Choroid plexus epithelial cell (primary cell): ENCODE measurements around the gene FMNL2.

Experiments
- DNase-seq: peaks from one replicate; pipeline ENCODE4 v3.0.0-alpha.2; 2010; ENCODE audit warnings: low read depth
- H3K4me3 ChIP-seq: 2 replicates; pipeline ENCODE4 v1.5.1; 2011; ENCODE audit warnings: low read depth, mild to moderate bottlenecking, control low read depth, low read length, moderate library complexity
- CTCF ChIP-seq: conservative IDR thresholded peaks from 2 replicates; pipeline ENCODE4 v1.5.1; 2011; ENCODE audit warnings: low read depth, mild to moderate bottlenecking, control low read depth, inconsistent platforms, low read length, moderate library complexity

Gene FMNL2

GRCh38 chr2:152445375-152445774 is 110.4 kb downstream of the FMNL2 start:
- no peak for DNase-seq

GRCh38 chr2:152445791-152446201 is 110.8 kb downstream of the FMNL2 start:
- DNase-seq: peak; percentile 89
- no peak for TF ChIP-seq CTCF
- H3K4me3 ChIP-seq: no peak overlapping the region

More at GRCh38 chr2:152445375-152445774, 110.4 kb downstream of the FMNL2 start:
- no peak for TF ChIP-seq CTCF
- no peak overlapping the region for H3K4me3 ChIP-seq

- no peak overlapping the region for H3K4me3 ChIP-seq
- DNase-seq: no peak
- no peak for TF ChIP-seq CTCF
These were observed 111.2 kb downstream of the FMNL2 start for GRCh38 chr2:152446213-152446612.

GRCh38 chr2:152447897-152448296 is 112.9 kb downstream of the FMNL2 start:
- H3K4me3 ChIP-seq: no peak overlapping the region
- TF ChIP-seq CTCF: no peak
- no peak for DNase-seq

- DNase-seq: peak; percentile 41
- no peak overlapping the region for H3K4me3 ChIP-seq
- no peak for TF ChIP-seq CTCF
These were observed 113.6 kb downstream of the FMNL2 start for GRCh38 chr2:152448606-152449005.

- H3K4me3 ChIP-seq: no peak overlapping the region
These were observed 114.6 kb downstream of the FMNL2 start for GRCh38 chr2:152449578-152449977.

More at GRCh38 chr2:152449578-152449977, 114.6 kb downstream of the FMNL2 start:
- no peak for DNase-seq
- TF ChIP-seq CTCF: no peak
